ENCODE measurements around the gene THADA.
A peak's percentile ranks its signal among the peaks of the same experiment; 100 is the strongest.

The THADA gene

GRCh38 chr2:43594875-43595274, 963 bp downstream of the THADA start:
- no peaks in the 10 kb centered on the region for H3K27me3 ChIP-seq (ENCODE audit: low read depth, low read length)
- peaks cover 6% of the 10 kb centered on the region for H3K4me1 ChIP-seq (ENCODE audit: low read length)
- H3K4me2 ChIP-seq (ENCODE audit: low read length), result peak overlapping the region; percentile 91
- peaks cover 3% of the 10 kb centered on the region for H3K36me3 ChIP-seq (replicated peaks; ENCODE audit: low read depth, low read length)
- peaks cover 29% of the 10 kb centered on the region for H3K79me2 ChIP-seq (ENCODE audit: low read length)
- peak overlapping the region; percentile 90 for H3K9ac ChIP-seq (ENCODE audit: low read length)
- H3K4me3 ChIP-seq (ENCODE audit: low read length), result peak overlapping the region; percentile 94
- no peak overlapping the region for H3K27ac ChIP-seq (ENCODE audit: low read length)
- TF ChIP-seq, protein P1, sequence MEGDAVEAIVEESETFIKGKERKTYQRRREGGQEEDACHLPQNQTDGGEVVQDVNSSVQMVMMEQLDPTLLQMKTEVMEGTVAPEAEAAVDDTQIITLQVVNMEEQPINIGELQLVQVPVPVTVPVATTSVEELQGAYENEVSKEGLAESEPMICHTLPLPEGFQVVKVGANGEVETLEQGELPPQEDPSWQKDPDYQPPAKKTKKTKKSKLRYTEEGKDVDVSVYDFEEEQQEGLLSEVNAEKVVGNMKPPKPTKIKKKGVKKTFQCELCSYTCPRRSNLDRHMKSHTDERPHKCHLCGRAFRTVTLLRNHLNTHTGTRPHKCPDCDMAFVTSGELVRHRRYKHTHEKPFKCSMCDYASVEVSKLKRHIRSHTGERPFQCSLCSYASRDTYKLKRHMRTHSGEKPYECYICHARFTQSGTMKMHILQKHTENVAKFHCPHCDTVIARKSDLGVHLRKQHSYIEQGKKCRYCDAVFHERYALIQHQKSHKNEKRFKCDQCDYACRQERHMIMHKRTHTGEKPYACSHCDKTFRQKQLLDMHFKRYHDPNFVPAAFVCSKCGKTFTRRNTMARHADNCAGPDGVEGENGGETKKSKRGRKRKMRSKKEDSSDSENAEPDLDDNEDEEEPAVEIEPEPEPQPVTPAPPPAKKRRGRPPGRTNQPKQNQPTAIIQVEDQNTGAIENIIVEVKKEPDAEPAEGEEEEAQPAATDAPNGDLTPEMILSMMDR (IDR thresholded peaks at IDR 0.05; ENCODE audit: low read depth, low read length), result no peak
- no peak for TF ChIP-seq EZH2phosphoT487 (IDR thresholded peaks at IDR 0.05; ENCODE audit: low read depth)
- no peak overlapping the region for H2AFZ ChIP-seq (ENCODE audit: low read depth, low read length)
- no peaks in the 10 kb centered on the region for H3K9me3 ChIP-seq (ENCODE audit: insufficient read depth, low read length)
- no peaks in the 10 kb centered on the region for H4K20me1 ChIP-seq (ENCODE audit: insufficient read depth, low read length)

- no peaks in the 10 kb centered on the region for H3K9me3 ChIP-seq (ENCODE audit: insufficient read depth, low read length)
- TF ChIP-seq, protein P1 (IDR thresholded peaks at IDR 0.05; ENCODE audit: low read depth, low read length), result no peak
- no peak for TF ChIP-seq EZH2phosphoT487 (IDR thresholded peaks at IDR 0.05; ENCODE audit: low read depth)
- no peaks in the 10 kb centered on the region for H3K27me3 ChIP-seq (ENCODE audit: low read depth, low read length)
- H3K27ac ChIP-seq (ENCODE audit: low read length), result no peak overlapping the region
- H3K36me3 ChIP-seq (replicated peaks; ENCODE audit: low read depth, low read length), result peaks cover 9% of the 10 kb centered on the region
- peaks cover 6% of the 10 kb centered on the region for H3K4me1 ChIP-seq (ENCODE audit: low read length)
- no peak overlapping the region for H3K9ac ChIP-seq (ENCODE audit: low read length)
- H3K4me3 ChIP-seq (ENCODE audit: low read length), result no peak overlapping the region
- no peak overlapping the region for H3K4me2 ChIP-seq (ENCODE audit: low read length)
- no peak overlapping the region for H2AFZ ChIP-seq (ENCODE audit: low read depth, low read length)
- no peaks in the 10 kb centered on the region for H4K20me1 ChIP-seq (ENCODE audit: insufficient read depth, low read length)
- H3K79me2 ChIP-seq (ENCODE audit: low read length), result peaks cover 29% of the 10 kb centered on the region
These were observed 2.6 kb downstream of the THADA start for GRCh38 chr2:43593254-43593653.

GRCh38 chr2:43592443-43592842, 3.4 kb downstream of the THADA start:
- no peaks in the 10 kb centered on the region for H3K27me3 ChIP-seq (ENCODE audit: low read depth, low read length)
- H3K79me2 ChIP-seq (ENCODE audit: low read length), result peaks cover 29% of the 10 kb centered on the region
- H3K4me3 ChIP-seq (ENCODE audit: low read length), result no peak overlapping the region
- H3K27ac ChIP-seq (ENCODE audit: low read length), result no peak overlapping the region
- H3K9ac ChIP-seq (ENCODE audit: low read length), result no peak overlapping the region
- peaks cover 6% of the 10 kb centered on the region for H3K4me1 ChIP-seq (ENCODE audit: low read length)
- H2AFZ ChIP-seq (ENCODE audit: low read depth, low read length), result no peak overlapping the region
- H3K4me2 ChIP-seq (ENCODE audit: low read length), result no peak overlapping the region
- H3K9me3 ChIP-seq (ENCODE audit: insufficient read depth, low read length), result no peaks in the 10 kb centered on the region
- H4K20me1 ChIP-seq (ENCODE audit: insufficient read depth, low read length), result no peaks in the 10 kb centered on the region
- TF ChIP-seq, protein P1 (IDR thresholded peaks at IDR 0.05; ENCODE audit: low read depth, low read length), result no peak
- no peak for TF ChIP-seq EZH2phosphoT487 (IDR thresholded peaks at IDR 0.05; ENCODE audit: low read depth)
- H3K36me3 ChIP-seq (replicated peaks; ENCODE audit: low read depth, low read length), result peaks cover 9% of the 10 kb centered on the region

DNA sequence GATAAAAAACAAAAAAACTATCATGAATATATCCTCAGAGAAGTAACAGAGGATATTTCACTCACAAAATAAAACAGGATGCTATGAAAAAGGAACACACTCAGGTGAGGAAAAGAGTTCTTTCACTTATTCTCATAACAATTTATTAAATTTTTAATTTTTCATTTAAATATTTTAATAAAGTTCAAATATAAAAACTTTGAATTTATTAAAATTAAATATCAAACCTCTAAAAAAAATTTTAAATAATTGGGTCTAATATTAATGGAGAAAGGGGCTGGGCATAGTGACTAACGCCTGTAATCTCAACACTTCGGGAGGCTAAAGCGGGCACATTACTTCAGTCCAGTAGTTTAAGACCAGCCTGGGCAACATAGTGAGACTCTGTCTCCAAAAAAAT, 10.1 kb downstream of the THADA start:
- Histone ChIP-seq H3K4me2 (ENCODE audit: low read length) (no peak overlapping the region), H3K9ac (ENCODE audit: low read length) (no peak overlapping the region), H3K79me2 (ENCODE audit: low read length) (no peaks in the 10 kb centered on the region), H3K4me1 (ENCODE audit: low read length) (no peaks in the 10 kb centered on the region), H4K20me1 (ENCODE audit: insufficient read depth, low read length) (no peaks in the 10 kb centered on the region), H3K27ac (ENCODE audit: low read length) (no peak overlapping the region), H3K4me3 (ENCODE audit: low read length) (no peak overlapping the region), H3K36me3 (replicated peaks; ENCODE audit: low read depth, low read length) (peaks cover 26% of the 10 kb centered on the region), H3K27me3 (ENCODE audit: low read depth, low read length) (no peaks in the 10 kb centered on the region), H2AFZ (ENCODE audit: low read depth, low read length) (no peak overlapping the region), H3K9me3 (ENCODE audit: insufficient read depth, low read length) (no peaks in the 10 kb centered on the region)
- no peak for TF ChIP-seq EZH2phosphoT487 (IDR thresholded peaks at IDR 0.05; ENCODE audit: low read depth)
- TF ChIP-seq, protein P1 (IDR thresholded peaks at IDR 0.05; ENCODE audit: low read depth, low read length), result no peak
